Endodermal cell (in vitro differentiated cells): ENCODE data around the gene PTPN22. TPM values are rescaled to one million over a fixed set of nuclear protein-coding genes. Genes with fewer than 3 reads are reported as not detected.

Source experiments
- DNase-seq: peaks from one replicate; pipeline ENCODE4 v3.0.0-alpha.2; 2017
- H3K27ac ChIP-seq: 2 replicates; pipeline ENCODE4 v1.5.1; 2013; ENCODE audit warnings: mild to moderate bottlenecking, low read depth, low read length, moderate library complexity
- H3K27me3 ChIP-seq: 2 replicates; pipeline ENCODE4 v1.6.1; 2013; ENCODE audit warnings: mild to moderate bottlenecking, low read length, moderate library complexity; ENCODE audit not compliant: insufficient read depth, control insufficient read depth, poor library complexity, severe bottlenecking
- H3K36me3 ChIP-seq: 2 replicates; pipeline ENCODE4 v1.7.0; 2013; ENCODE audit warnings: mild to moderate bottlenecking, low read length, moderate library complexity; ENCODE audit not compliant: control insufficient read depth, insufficient read depth
- H3K4me1 ChIP-seq: one replicate; pipeline ENCODE4 v1.7.0; 2013; ENCODE audit warnings: low read length; ENCODE audit not compliant: control insufficient read depth, insufficient read depth
- H3K4me3 ChIP-seq: 2 replicates; pipeline ENCODE4 v1.5.1; 2013; ENCODE audit warnings: mild to moderate bottlenecking, low read length, moderate library complexity
- H3K9ac ChIP-seq: 2 replicates; pipeline ENCODE4 v1.6.1; 2013; ENCODE audit warnings: mild to moderate bottlenecking, low read length, moderate library complexity; ENCODE audit not compliant: poor library complexity, severe bottlenecking; ENCODE audit errors: extremely low read depth
- H3K9me3 ChIP-seq: 2 replicates; pipeline ENCODE4 v1.6.1; 2013; ENCODE audit warnings: mild to moderate bottlenecking, low read length, moderate library complexity; ENCODE audit not compliant: control insufficient read depth
- H3K27ac Mint-ChIP-seq: 2 replicates; pipeline ENCODE4 v1.8.0; 2020; ENCODE audit warnings: mixed read lengths
- H3K27me3 Mint-ChIP-seq: 2 replicates; pipeline ENCODE4 v1.8.0; 2021; ENCODE audit warnings: mild to moderate bottlenecking, mixed read lengths; ENCODE audit not compliant: insufficient read depth
- H3K36me3 Mint-ChIP-seq: 2 replicates; pipeline ENCODE4 v1.8.0; 2020; ENCODE audit warnings: low read depth, mixed read lengths
- H3K4me1 Mint-ChIP-seq: 2 replicates; pipeline ENCODE4 v1.8.0; 2020; ENCODE audit warnings: mixed read lengths
- H3K4me3 Mint-ChIP-seq: 2 replicates; pipeline ENCODE4 v1.8.0; 2020; ENCODE audit warnings: mild to moderate bottlenecking, moderate library complexity, mixed read lengths
- H3K9me3 Mint-ChIP-seq: 2 replicates; pipeline ENCODE4 v1.8.0; 2020; ENCODE audit warnings: mild to moderate bottlenecking, mixed read lengths
- CTCF ChIP-seq: fragments of 200-600 bp; sonication (generic); conservative IDR thresholded peaks from 2 replicates; pipeline ENCODE4 v1.5.0; 2021; ENCODE audit warnings: antibody characterized with exemption, mild to moderate bottlenecking
- WGBS, 2 experiments: methylation state at CpG; one replicate each; pipeline versions ENCODE4 v1.1.5 to v1.1.7; 2013; ENCODE audit warnings: missing lambda C conversion rate in 2 of 2, mixed read lengths in 1 of 2; ENCODE audit not compliant: insufficient coverage in 1 of 2, insufficient read length in 1 of 2; 5-methylcytosine and 5-hydroxymethylcytosine counted together
- total RNA-seq, 2 donors: library from RNA; stranded (reverse); fragmentation: NEBNext Ultra II Directional in 1 of 2; extraction: Animal tissue kit (Norgen Biotek cat#: 25700) in 1 of 2; gene quantifications; 2 replicates in 1 of 2; 3 replicates in 1 of 2; pipeline ENCODE4 v1.2.1, GENCODE V29; 2021

PTPN22 gene
- total RNA-seq, 2 donors from 2014 or later = not detected

- peaks cover 19% of the 10 kb centered on the region for H3K4me1 Mint-ChIP-seq
- no peak overlapping the region for H3K4me3 Mint-ChIP-seq
- H3K36me3 ChIP-seq = peaks cover 16% of the 10 kb centered on the region
- 86% methylated on average over 3 of the region's 3 CpGs; no CpG with 5 or more reads in 1 of the 2 experiments for WGBS, 2 experiments
- no peaks in the 10 kb centered on the region for H3K4me1 ChIP-seq
- DNase-seq = no peak
- no peaks in the 10 kb centered on the region for H3K27me3 Mint-ChIP-seq
- H3K27ac Mint-ChIP-seq = no peak overlapping the region
- H3K9me3 ChIP-seq = no peaks in the 10 kb centered on the region
- peaks cover 12% of the 10 kb centered on the region for H3K36me3 Mint-ChIP-seq
- no peak overlapping the region for H3K27ac ChIP-seq
- H3K4me3 ChIP-seq = no peak overlapping the region
- no peak overlapping the region for H3K9ac ChIP-seq
- H3K9me3 Mint-ChIP-seq = no peaks in the 10 kb centered on the region
- H3K27me3 ChIP-seq = no peaks in the 10 kb centered on the region
- TF ChIP-seq CTCF = no peak
Measured at GRCh38 chr1:113788802-113789201, 82.7 kb downstream of the PTPN22 start.

GRCh38 chr1:113787663-113788062 is 83.8 kb downstream of the PTPN22 start:
- H3K9me3 Mint-ChIP-seq = no peaks in the 10 kb centered on the region
- Histone ChIP-seq H3K27ac (no peak overlapping the region), H3K9me3 (no peaks in the 10 kb centered on the region), H3K9ac (no peak overlapping the region), H3K36me3 (peaks cover 16% of the 10 kb centered on the region), H3K27me3 (no peaks in the 10 kb centered on the region), H3K4me1 (no peaks in the 10 kb centered on the region), H3K4me3 (no peak overlapping the region)
- DNase-seq = no peak
- peaks cover 23% of the 10 kb centered on the region for H3K4me1 Mint-ChIP-seq
- TF ChIP-seq CTCF = no peak
- no peak overlapping the region for H3K4me3 Mint-ChIP-seq
- WGBS, 2 experiments = 80 to 98% methylated on average over 1 to 3 of the region's 3 CpGs
- peaks cover 9% of the 10 kb centered on the region for H3K36me3 Mint-ChIP-seq
- no peaks in the 10 kb centered on the region for H3K27me3 Mint-ChIP-seq
- H3K27ac Mint-ChIP-seq = no peak overlapping the region

- no peak for TF ChIP-seq CTCF
- whole genome bisulfite sequencing, 2 experiments = 89% methylated on average over 1 of the region's 1 CpG; no CpG with 5 or more reads in 1 of the 2 experiments
- H3K4me3 Mint-ChIP-seq = no peak overlapping the region
- no peaks in the 10 kb centered on the region for H3K9me3 Mint-ChIP-seq
- no peaks in the 10 kb centered on the region for H3K27me3 Mint-ChIP-seq
- peaks cover 22% of the 10 kb centered on the region for H3K4me1 Mint-ChIP-seq
- H3K36me3 Mint-ChIP-seq = peaks cover 7% of the 10 kb centered on the region
- no peak overlapping the region for H3K27ac ChIP-seq
- H3K27ac Mint-ChIP-seq = no peak overlapping the region
- no peak overlapping the region for H3K9ac ChIP-seq
- peaks cover 11% of the 10 kb centered on the region for H3K36me3 ChIP-seq
- no peaks in the 10 kb centered on the region for H3K4me1 ChIP-seq
- no peak for DNase-seq
- no peak overlapping the region for H3K4me3 ChIP-seq
- H3K27me3 ChIP-seq = no peaks in the 10 kb centered on the region
- H3K9me3 ChIP-seq = no peaks in the 10 kb centered on the region
Measured at GRCh38 chr1:113786069-113786468, 85.4 kb downstream of the PTPN22 start.
